GM03348 (cell line): ENCODE measurements around the gene ALG10B.
A peak's percentile ranks its signal among the peaks of the same experiment; 100 is the strongest.
"Not testable (repeated sequence)": the region's sequence is repeated elsewhere in the genome, so short reads cannot be mapped to it uniquely, and the experiment has no call there.

ENCODE experiments used
- DNase-seq: peaks from one replicate; pipeline ENCODE4 v3.0.0; 2012; ENCODE audit warnings: low spot score

Gene ALG10B

GRCh38 chr12:38316391-38317129 lies at the start of gene ALG10B:
Gene ALG10B (plus strand): TSS chr12:38316774. CDS start chr12:38316894, 120 bp downstream.
- DNase-seq = peak; percentile 90

GRCh38 chr12:38268612-38269011 lies 48.0 kb upstream of the ALG10B start:
- DNase-seq = no peak

- DNase-seq = no peak
Measured at GRCh38 chr12:38269897-38270296, 46.7 kb upstream of the ALG10B start.

DNA sequence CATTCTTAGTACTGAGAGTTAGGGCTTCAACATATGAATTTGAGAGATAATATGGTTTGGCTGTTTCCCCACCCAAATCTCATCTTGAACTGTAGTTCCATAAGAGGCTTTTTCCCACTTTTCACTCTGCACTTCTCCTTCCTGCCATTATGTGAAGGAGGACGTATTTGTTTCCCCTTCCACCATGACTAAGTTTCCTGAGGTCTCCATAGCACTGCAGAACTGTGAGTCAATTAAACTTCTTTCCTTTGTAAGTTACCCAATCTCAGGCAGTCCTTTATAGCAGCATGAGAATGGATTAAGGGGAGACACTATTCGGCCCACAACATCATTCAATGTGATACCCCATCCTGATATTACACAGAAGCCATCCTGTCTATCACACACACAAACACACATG lies 36.8 kb upstream of the ALG10B start:
- DNase-seq = no peak

GRCh38 chr12:38282886-38283285 lies 33.7 kb upstream of the ALG10B start:
- DNase-seq = no peak

DNA sequence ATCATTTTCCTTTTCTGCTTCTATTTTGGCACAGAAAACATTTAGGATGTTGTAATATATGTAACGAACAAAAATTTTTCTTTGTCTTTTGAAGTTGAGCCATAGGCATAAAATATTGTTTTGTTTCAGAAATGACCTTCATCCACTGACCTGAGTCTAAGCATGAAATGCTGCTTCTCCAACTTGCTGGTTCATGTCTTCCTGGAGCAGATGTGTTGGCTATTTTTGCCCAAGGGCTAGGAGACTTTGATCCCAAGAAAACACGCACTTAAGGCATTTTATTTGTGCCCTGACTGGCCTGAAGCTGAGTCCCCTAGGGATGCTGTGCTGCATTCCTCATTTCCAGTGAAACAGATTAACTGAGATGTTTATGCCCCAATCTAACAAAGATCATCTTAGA lies 27.2 kb upstream of the ALG10B start:
- no peak for DNase-seq

- DNase-seq = no peak
Measured at GRCh38 chr12:38291160-38291559, 25.4 kb upstream of the ALG10B start.

- not testable (repeated sequence) for DNase-seq
Measured at GRCh38 chr12:38302972-38303371, 13.6 kb upstream of the ALG10B start.

DNA sequence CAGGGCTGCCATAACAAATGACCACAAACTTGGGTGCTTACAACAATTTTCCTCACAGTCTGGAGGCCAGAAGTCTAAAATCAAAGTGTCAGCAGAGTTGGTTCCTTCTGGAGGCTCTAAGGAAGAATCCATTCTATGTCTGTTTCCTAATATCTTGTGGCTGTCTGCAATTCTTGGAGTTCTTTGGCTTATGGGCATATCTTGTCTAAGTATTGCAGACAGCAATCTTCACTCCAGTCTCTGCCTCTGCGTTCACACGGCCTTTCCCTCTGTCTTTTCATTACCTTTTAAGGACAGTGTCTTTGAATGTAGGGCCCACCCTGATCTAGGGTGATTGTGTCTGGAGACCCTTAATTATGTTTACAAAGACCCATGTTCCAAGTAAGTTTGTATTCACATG lies 5.4 kb downstream of the ALG10B start:
- not testable (repeated sequence) for DNase-seq

DNA sequence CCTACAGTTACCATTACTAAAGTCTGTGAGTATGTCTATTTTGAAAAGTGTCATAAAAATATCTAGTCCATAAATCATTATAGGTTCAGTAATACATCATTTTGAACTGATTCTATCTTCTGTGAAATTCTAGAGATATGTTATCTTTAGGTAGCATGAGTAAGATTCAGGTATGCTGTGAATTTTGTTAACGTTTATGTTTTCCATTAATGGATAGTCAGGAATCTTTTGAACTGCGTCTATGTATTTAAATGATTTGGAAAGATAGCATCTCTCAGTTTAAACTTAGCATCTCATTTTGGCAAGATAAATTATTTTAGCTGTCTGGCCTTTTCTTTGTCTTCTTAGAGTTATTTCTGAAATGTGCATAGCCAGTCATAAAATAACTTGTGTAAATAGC lies 8.3 kb downstream of the ALG10B start:
- DNase-seq = no peak

DNA sequence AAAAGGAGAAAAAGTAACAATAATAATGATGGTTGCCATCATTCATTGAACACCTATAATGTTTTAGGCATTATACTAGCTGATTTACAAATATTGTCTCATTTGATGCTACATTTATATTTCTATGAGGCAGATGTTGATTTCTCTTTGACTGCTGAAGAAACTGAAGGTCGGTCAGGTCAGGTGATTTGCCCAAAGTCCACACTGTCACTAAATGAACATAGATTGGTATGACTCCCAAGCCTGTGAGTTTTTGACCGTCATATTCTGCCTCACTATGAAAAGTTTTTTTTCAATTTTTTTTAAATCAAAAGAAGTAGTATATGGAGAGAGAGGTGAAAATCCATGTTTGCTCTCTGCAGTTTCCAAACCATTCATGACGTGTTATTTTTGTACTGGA lies 10.8 kb downstream of the ALG10B start:
- DNase-seq = no peak

DNA sequence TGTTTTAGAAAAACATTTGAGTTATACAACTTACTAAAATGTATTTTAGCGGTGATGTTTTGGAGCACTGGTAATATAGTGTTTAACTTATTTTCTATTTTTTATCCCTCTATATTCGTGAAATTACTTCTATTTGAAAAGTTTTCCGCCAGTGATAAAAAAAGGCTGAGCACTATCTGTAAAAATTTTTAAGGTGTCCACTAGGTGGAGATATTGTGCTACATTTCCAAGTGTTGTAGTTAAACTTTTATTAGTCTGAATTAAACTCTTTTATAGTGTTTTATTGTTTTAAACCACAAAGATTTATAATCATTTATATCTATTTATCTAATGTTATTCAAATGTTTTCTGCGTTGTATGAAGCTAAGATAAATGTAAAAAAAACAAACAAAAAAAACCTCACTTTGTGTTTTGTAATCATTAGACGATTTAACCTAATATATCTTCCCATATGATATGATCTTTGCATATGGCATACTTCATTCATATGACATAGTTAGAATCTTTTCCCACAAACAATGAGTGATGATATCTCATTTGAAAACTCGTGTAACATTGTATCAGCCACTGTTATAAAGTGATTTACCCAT lies 11.8 kb downstream of the ALG10B start:
- peak; percentile 19 for DNase-seq

DNA sequence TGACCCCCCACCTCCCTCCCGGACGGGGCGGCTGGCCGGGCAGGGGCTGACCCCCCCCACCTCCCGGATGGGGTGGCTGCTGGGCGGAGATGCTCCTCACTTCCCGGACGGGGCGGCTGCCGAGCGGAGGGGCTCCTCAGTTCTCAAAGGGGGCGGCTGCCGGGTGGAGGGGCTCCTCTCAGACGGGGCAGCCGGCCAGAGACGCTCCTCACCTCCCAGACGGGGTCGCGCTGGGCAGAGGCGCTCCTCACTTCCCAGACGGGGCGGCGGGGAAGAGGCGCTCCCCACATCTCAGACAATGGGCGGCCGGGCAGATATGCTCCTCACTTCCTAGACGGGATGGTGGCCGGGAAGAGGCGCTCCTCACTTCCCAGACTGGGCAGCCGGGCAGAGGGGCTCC lies 13.8 kb downstream of the ALG10B start:
- not testable (repeated sequence) for DNase-seq

DNA sequence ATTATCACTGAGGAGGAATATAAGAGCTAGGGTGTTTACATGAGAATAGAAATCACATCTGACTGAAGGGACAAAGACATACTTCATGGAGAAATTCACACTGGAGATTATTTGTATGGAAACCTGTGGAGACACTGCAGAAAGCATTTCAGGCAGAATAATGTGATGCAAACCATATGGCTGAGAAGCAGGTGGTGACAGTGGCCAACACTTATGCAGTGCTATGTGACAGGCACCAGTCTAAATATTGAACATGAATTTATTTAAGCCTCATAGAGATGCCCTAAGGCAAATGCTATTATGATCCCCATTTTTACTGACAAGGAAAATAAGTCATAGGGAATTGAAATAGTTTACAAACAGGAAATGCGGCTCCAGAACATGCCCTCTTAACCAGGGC lies 16.2 kb downstream of the ALG10B start:
- DNase-seq = no peak

- DNase-seq = no peak
Measured at GRCh38 chr12:38342444-38342843, 25.9 kb downstream of the ALG10B start.

DNA sequence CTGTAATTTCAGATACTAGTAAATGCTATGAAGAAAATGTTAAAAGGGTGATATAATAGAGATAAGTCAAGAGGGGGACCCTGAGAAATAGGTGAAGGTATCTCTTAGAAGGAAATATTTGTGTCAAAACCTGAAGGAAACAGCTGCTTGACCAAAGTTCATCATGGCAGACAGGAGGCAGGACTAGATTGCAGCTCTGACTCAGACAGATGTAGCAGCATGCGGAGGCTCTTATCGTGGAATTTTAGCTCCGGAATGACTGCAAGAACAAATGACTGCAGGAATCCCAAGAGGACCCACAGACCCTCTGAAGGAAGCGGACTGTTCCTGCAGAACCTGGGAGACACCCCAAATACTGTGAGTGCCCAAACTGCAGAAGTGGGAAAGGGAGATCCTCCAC lies 26.7 kb downstream of the ALG10B start:
- not testable (repeated sequence) for DNase-seq

DNA sequence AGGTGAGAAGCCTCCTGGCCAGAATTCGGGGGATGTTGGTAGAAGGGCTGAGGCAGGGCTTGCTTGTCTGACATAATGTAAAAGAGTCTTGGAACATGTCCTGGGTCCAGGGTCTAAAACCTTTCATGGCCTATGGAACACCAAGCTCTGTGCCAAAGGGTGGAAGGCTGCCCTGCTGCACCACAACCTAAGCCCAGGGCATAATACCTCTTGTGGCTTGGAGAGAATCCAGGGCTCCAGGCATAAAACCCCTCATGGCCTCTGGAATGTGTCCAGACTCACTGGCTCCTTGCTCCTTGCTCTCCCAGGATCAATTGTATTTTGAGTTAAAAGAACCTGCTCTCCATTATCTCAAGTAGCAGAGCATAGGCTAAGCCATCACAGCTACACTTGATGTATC lies 27.3 kb downstream of the ALG10B start:
- DNase-seq = not testable (repeated sequence)

DNA sequence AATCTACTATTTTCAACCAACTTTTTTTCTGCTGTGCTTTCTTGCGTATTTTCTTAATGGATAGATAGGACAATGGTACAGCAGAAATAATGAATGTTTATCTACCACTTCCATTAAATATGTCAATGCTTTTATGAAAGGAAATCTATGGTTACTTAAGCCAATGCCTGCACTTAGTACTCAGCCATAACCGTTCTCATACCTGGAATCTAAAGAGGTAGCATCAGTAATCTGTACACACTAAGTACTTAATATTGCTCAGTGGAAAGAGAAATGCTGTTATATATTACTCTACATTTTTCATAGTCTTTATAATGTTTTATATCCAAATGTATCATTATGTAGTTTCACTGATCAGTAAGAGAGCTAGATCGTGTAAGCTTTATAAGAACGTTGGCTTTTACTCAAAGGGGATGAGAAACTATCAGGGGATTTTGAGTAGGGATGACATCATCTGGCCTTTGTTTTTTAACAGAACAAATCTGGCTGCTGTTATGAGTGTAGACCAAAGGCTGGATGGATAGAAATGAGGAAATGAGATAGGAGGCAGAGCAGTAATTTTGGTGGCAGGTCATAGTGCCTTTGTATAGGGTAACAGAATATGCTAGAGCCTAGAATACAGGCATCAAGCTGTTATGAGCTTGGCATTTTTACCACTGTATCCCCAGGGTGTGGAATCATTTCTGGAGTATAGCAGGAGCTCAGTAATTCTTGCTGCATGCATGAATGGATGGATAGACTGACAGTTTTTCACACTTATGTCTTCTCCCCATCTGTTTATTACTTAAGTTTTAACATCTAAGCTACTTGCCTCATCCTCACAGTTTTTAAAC lies 34.0 kb downstream of the ALG10B start:
- no peak for DNase-seq

GRCh38 chr12:38351175-38351508 lies 34.6 kb downstream of the ALG10B start:
- DNase-seq = not testable (repeated sequence)

DNA sequence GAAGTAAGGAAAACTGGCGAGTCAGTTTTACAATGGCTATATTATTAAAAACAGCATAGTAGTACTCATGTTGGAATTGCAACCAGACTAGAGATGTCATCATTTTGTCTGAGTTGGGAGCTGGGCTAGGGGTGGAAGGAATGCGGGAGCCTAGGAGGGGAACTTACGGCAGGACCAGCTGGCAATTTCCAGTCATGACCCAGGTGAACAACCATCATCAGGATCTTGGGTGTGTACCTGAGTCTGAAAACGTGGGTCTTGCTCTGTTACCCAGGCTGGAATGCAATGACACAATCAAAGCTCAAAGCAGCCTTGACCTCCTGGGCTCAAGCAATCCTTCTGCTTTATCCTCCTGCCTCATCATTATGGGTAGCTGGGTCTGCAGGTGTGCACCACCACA lies 50.9 kb downstream of the ALG10B start:
- DNase-seq = no peak

DNA sequence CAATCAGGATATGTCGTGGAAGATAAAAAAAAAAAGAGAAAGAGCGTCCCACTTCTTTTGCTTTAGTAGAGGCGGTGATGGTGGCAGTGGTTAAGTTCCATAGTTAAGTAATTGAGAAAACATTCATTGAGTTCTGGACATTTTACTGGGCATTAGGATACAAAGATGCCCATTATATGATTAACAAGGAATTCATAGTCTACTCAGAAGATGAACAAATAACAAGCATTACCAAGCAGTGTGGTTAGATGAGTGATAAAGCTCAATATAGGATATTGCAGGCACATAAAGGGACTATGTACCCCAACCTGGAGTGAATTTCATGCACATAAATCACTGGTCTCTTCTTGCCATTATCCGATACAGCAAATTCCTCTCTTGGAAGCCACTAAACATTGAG lies 53.7 kb downstream of the ALG10B start:
- no peak for DNase-seq

GRCh38 chr12:38373784-38374183 lies 57.2 kb downstream of the ALG10B start:
- DNase-seq = no peak

DNA sequence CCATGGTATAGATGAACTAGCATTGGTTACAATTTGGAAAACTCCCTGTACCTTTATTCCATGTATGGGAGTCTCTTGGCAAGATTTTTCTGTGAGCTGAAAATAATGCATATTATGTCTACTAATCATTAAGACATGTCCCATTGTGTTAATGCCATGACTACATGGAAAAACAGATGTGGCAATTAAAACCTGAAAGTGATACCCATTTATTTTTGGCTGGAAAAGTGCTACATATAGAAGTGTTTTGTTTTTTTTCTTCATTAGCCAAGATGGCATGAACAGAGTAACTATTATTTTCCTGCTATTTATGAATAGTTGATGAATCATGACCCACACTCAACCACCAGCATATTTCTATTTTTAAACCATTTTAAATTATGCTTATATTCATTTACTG lies 58.2 kb downstream of the ALG10B start:
- DNase-seq = no peak
